Fibroblast of the aortic adventitia (primary cell): ENCODE data around the gene DEDD. TPM values are rescaled to one million over a fixed set of nuclear protein-coding genes. Genes with fewer than 3 reads are reported as not detected.

Experiments used
- DNase-seq: peaks from one replicate; pipeline ENCODE4 v3.0.0-alpha.2; 2010; ENCODE audit warnings: low read depth
- H3K4me3 ChIP-seq: 2 replicates; pipeline ENCODE4 v1.5.1; 2011; ENCODE audit warnings: low read depth, mild to moderate bottlenecking, control low read depth, low read length, moderate library complexity
- total RNA-seq: library from RNA; depleted of rRNA; stranded (reverse); fragments of >200 nt; gene quantifications from 2 replicates; pipeline ENCODE4 v1.2.3, GENCODE V29; 2012; ENCODE audit warnings: low replicate concordance
- TF ChIP-seq, protein P1 (sequence below): IDR thresholded peaks from 2 replicates; pipeline ENCODE4 v1.5.1; 2011; ENCODE audit warnings: mild to moderate bottlenecking, low read length, control low read depth, inconsistent platforms; ENCODE audit not compliant: insufficient read depth

Gene DEDD
- total RNA-seq: 7.8 and 25.8 TPM in 2 replicates

DNA sequence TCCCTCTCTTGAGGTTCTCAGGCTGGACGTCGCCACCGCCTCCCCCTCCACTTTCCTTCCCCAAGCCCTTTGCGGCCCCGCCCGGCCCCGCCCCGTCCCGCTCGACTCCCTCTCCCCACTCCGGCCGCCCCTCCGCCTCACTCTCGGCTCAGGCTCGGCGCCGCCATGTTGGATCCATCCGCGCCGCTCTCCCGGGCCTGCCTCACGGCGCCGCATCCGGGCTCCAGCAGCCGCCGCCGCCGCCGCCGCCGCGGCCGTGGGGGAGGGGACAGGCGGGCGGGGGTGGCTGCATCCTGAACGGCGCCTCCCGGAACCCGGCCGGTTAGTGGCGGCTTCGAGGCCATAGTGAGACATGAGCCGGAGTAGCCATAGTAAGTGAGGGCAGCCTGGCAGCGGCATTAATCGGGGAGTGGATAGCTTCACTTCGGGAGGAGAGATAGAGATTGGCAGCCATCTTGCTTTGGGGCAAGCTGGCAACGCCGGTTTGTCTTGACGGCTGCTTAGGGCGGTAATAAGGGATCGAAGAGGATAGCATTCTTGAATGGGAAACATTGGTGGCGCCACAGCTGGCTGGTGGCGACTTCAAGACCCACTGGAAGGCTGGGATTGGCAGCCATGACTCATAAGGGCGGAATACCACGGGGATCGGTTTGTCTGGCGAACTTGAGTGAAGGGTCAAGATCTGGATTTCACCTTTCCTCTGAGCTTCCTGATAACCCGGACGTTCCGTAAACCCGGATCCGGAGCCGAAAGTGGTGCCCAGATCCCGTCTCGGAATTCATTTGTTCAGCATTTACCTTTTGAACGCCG is at the start of gene DEDD:
Gene DEDD (minus strand): TSS at position 258 of the 810 bp plus-strand sequence. CDS start 8,205 bp downstream, outside the sequence.
- peak within 1 kb of the TSS; percentile 99 for H3K4me3 ChIP-seq
- DNase-seq: peak; percentile 95
- TF ChIP-seq, protein P1, sequence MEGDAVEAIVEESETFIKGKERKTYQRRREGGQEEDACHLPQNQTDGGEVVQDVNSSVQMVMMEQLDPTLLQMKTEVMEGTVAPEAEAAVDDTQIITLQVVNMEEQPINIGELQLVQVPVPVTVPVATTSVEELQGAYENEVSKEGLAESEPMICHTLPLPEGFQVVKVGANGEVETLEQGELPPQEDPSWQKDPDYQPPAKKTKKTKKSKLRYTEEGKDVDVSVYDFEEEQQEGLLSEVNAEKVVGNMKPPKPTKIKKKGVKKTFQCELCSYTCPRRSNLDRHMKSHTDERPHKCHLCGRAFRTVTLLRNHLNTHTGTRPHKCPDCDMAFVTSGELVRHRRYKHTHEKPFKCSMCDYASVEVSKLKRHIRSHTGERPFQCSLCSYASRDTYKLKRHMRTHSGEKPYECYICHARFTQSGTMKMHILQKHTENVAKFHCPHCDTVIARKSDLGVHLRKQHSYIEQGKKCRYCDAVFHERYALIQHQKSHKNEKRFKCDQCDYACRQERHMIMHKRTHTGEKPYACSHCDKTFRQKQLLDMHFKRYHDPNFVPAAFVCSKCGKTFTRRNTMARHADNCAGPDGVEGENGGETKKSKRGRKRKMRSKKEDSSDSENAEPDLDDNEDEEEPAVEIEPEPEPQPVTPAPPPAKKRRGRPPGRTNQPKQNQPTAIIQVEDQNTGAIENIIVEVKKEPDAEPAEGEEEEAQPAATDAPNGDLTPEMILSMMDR: no peak

- peak; percentile 57 for DNase-seq
- TF ChIP-seq, protein P1: no peak
- no peak overlapping the region for H3K4me3 ChIP-seq
Measured at GRCh38 chr1:161182214-161182613, 49.7 kb upstream of the DEDD start.

DNA sequence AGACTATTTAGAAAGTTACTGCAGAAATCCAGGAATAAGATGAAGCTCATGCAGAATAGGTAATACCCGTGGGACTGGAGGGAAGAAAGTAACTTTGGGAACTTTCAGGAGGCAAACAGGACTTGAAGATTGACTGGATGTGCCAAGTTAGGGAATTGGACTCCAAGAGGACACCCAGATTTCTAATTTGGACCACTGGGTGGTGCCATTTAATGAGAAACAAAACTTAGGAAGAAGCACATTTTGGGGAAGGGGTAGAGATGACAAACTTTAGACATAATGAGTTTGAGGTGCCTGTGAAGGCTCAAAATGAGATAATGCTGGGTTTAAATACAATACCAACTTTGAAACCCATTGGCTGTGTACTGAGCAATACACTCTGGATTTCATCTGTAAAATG is 48.2 kb upstream of the DEDD start:
- no peak overlapping the region for H3K4me3 ChIP-seq
- DNase-seq: peak; percentile 27
- TF ChIP-seq, protein P1: peak; percentile 36

- TF ChIP-seq, protein P1: no peak
- no peak overlapping the region for H3K4me3 ChIP-seq
- no peak for DNase-seq
Measured at GRCh38 chr1:161179698-161180097, 47.2 kb upstream of the DEDD start.

DNA sequence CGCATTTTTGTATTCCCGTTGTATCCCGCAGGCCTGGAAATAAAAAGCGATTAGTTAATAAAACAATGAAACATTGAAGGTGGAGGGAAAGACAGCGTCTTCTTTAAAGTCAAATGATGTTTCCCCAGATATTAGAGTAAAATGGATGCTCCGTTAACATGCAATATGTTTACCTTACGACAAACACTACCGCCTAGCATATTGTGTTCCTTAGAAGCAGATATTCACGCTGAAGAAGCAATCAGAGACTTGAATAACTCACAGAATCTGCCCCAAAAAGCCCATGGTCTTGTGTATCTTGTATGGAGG is 45.4 kb upstream of the DEDD start:
- TF ChIP-seq, protein P1: no peak
- DNase-seq: no peak
- H3K4me3 ChIP-seq: no peak overlapping the region

DNA sequence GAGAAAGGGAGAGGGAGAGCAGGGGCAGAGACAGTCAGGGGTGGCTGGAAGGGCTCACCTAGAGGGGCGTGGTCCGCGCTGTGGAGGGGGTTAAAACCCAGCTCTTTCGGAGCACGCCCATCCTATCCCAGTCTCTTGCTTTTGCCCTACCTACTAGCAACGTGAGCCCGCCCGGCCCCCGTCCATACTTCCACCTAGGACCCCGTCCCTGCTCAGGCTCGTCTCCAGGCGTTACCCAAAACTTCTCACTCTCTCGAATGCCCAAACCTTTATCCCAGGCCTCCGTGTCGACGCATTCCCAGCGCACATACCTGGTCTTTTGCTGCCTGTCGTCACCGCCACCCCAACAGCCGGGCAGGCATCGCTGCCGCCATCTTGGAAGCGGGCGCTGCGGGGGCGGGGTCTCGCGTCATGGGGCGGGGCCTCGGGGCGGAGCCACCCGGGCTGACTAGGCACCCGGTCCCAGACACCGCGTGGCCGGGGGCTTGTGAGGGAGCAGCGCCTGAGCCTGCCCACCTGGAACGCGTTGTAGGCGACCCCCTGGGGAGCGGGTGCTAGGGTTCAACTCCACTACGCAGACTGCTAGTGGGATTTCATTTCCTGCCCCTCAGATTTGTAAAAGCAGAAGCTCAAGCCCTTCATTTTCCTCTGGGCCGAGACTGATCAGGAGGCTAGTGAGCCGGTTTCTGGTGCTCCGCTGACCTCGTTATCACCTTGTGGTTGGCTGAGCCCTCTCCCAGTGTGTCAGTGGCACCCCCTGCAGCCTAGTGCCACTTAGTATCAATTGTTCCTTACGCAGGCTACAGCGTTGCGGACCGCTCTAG is 44.9 kb upstream of the DEDD start, which contains the start of gene B4GALT3:
Gene B4GALT3 (minus strand): TSS at position 396 of the 824 bp plus-strand sequence. CDS start 1,447 bp downstream, outside the sequence.
- peak; percentile 62 for DNase-seq
- TF ChIP-seq, protein P1: no peak
- peak within 1 kb of the TSS; percentile 99 for H3K4me3 ChIP-seq
